HepG2 (cell line): Measurements from ENCODE around the gene PPP4R4. TPM values are rescaled to one million over a fixed set of nuclear protein-coding genes. Genes with fewer than 3 reads are reported as not detected.

ENCODE experiments used
- ATAD3A ChIP-seq: sonication (generic); formaldehyde crosslinking; IDR thresholded peaks from 2 replicates; pipeline ENCODE4 v1.4.0; 2020; ENCODE audit warnings: missing genetic modification reagents
- BHLHE40 ChIP-seq: IDR thresholded peaks from 2 replicates; pipeline ENCODE4 v1.6.1; 2011; ENCODE audit warnings: low read length, improper control_type of control experiment
- KLF9 ChIP-seq: IDR thresholded peaks from 2 replicates; pipeline ENCODE4 v1.6.1; 2016; ENCODE audit warnings: low read depth
- MLLT10 ChIP-seq: sonication (generic); formaldehyde crosslinking; IDR thresholded peaks from 2 replicates; pipeline ENCODE4 v1.4.0; 2020; ENCODE audit warnings: missing genetic modification reagents
- PITX1 ChIP-seq: sonication (generic); formaldehyde crosslinking; IDR thresholded peaks from 2 replicates; pipeline ENCODE4 v1.5.1; 2020; ENCODE audit warnings: mild to moderate bottlenecking, missing genetic modification reagents
- PREB ChIP-seq: sonication (generic); formaldehyde crosslinking; IDR thresholded peaks from 2 replicates; pipeline ENCODE4 v1.4.0; 2020; ENCODE audit warnings: missing genetic modification reagents
- RELA ChIP-seq: sonication (generic); formaldehyde crosslinking; IDR thresholded peaks from 2 replicates; pipeline ENCODE4 v1.4.0; 2020; ENCODE audit warnings: missing genetic modification reagents
- TBL1XR1 ChIP-seq: fragments of 150-350 bp; IDR thresholded peaks from 2 replicates; pipeline ENCODE4 v1.6.1; 2014; ENCODE audit warnings: borderline replicate concordance, low read length; ENCODE audit not compliant: partially characterized antibody
- TEAD3 ChIP-seq: optimal IDR thresholded peaks from 2 replicates; pipeline ENCODE3; 2016; ENCODE audit warnings: borderline replicate concordance
- THYN1 ChIP-seq: sonication (generic); formaldehyde crosslinking; IDR thresholded peaks from 2 replicates; pipeline ENCODE4 v1.8.1; 2023; ENCODE audit warnings: low read depth, mild to moderate bottlenecking, moderate library complexity, missing genetic modification reagents, borderline replicate concordance
- ZBTB39 ChIP-seq: sonication (generic); formaldehyde crosslinking; IDR thresholded peaks from 2 replicates; pipeline ENCODE4 v1.5.0; 2020; ENCODE audit warnings: missing genetic modification reagents
- ZNF292 ChIP-seq: sonication (generic); formaldehyde crosslinking; IDR thresholded peaks from 2 replicates; pipeline ENCODE4 v1.8.1; 2022; ENCODE audit warnings: mild to moderate bottlenecking, low read depth, missing genetic modification reagents, borderline replicate concordance
- ZNF432 ChIP-seq: sonication (generic); formaldehyde crosslinking; IDR thresholded peaks from 2 replicates; pipeline ENCODE4 v1.5.0; 2020; ENCODE audit warnings: missing genetic modification reagents, mild to moderate bottlenecking, borderline replicate concordance
- ZNF501 ChIP-seq: sonication (generic); formaldehyde crosslinking; IDR thresholded peaks from 2 replicates; pipeline ENCODE4 v1.5.1; 2020; ENCODE audit warnings: mild to moderate bottlenecking, moderate library complexity, missing genetic modification reagents
- ZNF530 ChIP-seq: sonication (generic); formaldehyde crosslinking; IDR thresholded peaks from 2 replicates; pipeline ENCODE4 v1.5.0; 2020; ENCODE audit warnings: low read depth, mild to moderate bottlenecking, missing genetic modification reagents
- ZNF75D ChIP-seq: sonication (generic); formaldehyde crosslinking; IDR thresholded peaks from 2 replicates; pipeline ENCODE4 v1.8.1; 2023; ENCODE audit warnings: missing genetic modification reagents, mild to moderate bottlenecking, borderline replicate concordance
- ZNF776 ChIP-seq: sonication (generic); formaldehyde crosslinking; IDR thresholded peaks from 2 replicates; pipeline ENCODE4 v1.4.0; 2020; ENCODE audit warnings: mild to moderate bottlenecking, missing genetic modification reagents
- polyA plus RNA-seq, 8 experiments: library from polyadenylated mRNA; depleted of rRNA in 3 of 8; stranded (reverse) in 7 of 8; unstranded in 1 of 8; fragments of >200 nt; fragmentation: Illumina TruSeq in 4 of 8; extraction: Trizol in 4 of 8; gene quantifications; 2 replicates each; pipeline versions ENCODE4 v1.2.1 to v1.2.3, GENCODE V29; 2011 to 2016; ENCODE audit warnings: low read depth in 4 of 8, missing spikeins in 1 of 8, mixed read lengths in 1 of 8; ENCODE audit not compliant: insufficient read depth in 1 of 8
- total RNA-seq, 5 experiments: library from RNA; depleted of rRNA; stranded (reverse); fragments of >200 nt; fragmentation: Illumina TruSeq; extraction: Trizol; gene quantifications; 2 replicates each; pipeline ENCODE4 v1.2.3, GENCODE V29; 2016; ENCODE audit warnings: low read depth in 1 of 5
- TF ChIP-seq, protein P1 (sequence below): IDR thresholded peaks from 2 replicates; pipeline ENCODE4 v1.6.1; 2018; ENCODE audit warnings: missing genetic modification reagents, mild to moderate bottlenecking, missing compliant biosample characterization
- TF ChIP-seq, protein P2 (sequence below): IDR thresholded peaks from 2 replicates; pipeline ENCODE4 v1.6.1; 2016
- TF ChIP-seq, protein P3 (sequence below): sonication (generic); formaldehyde crosslinking; IDR thresholded peaks from 2 replicates; pipeline ENCODE4 v1.9.0; 2021; ENCODE audit warnings: missing genetic modification reagents, borderline replicate concordance

PPP4R4 gene
- total and polyA plus RNA-seq, 2 of the 13 experiments (the other 11 are each of a cell fraction or from before 2014, with no cell fraction given) = 9.5 to 19.8 TPM

DNA sequence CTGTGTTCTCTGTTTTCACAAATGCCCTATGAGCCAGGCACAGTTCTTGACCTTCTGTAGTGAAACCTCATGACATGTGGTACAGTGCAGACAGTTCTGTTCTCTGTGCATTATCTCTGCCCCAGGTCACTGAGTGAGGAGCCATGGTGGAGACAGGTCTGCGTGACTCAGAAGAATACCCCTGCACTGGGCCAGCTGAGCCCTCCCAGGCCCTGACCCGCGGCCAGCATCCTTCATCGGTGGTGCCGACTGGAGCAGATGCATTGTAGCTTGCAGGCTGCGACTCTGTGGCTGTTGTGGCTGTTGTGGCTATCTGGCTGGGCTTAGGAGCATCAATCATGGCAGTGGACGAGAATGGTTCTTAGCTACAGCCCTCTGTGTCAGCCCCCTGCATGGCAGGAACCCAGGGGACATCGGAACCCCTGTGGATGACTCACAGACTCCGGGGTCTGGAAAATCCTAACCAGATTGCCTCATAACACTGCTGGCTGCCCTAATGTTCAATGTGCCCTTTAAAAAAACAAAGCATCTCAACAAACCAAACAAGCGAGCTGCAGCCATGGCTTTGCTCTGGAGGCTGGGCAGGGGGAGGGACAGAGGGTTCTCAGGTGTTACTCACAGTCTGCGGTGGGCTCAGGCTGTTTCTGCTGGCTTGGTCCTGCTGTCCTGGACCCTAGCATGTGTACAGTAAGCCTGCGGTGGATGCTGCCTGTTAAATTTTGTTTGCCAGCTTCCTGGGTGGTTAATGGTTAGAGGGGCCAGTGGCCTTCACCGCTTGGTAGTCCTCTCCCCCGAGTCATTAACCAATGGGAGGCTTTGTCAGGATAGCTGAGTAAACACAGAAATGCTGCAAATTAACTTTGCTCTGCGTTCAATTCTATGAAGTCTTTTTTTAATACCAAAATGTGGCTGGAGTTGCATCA, 148.8 kb downstream of the PPP4R4 start, which contains the start of gene SERPINA6 (continued):
- TF ChIP-seq ZNF292 (CRISPR knock-in tag) = peak; percentile 72
- no peak for TF ChIP-seq ATAD3A (CRISPR knock-in tag)
- no peak for TF ChIP-seq ZNF432 (CRISPR knock-in tag)
- TF ChIP-seq ZNF75D (CRISPR knock-in tag) = no peak
- peak; percentile 80; the same call in 1 of the 2 replicates for TF ChIP-seq PITX1 (CRISPR knock-in tag)
- TF ChIP-seq, protein P1, sequence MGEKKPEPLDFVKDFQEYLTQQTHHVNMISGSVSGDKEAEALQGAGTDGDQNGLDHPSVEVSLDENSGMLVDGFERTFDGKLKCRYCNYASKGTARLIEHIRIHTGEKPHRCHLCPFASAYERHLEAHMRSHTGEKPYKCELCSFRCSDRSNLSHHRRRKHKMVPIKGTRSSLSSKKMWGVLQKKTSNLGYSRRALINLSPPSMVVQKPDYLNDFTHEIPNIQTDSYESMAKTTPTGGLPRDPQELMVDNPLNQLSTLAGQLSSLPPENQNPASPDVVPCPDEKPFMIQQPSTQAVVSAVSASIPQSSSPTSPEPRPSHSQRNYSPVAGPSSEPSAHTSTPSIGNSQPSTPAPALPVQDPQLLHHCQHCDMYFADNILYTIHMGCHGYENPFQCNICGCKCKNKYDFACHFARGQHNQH = peak; percentile 90
- TF ChIP-seq, protein P2, sequence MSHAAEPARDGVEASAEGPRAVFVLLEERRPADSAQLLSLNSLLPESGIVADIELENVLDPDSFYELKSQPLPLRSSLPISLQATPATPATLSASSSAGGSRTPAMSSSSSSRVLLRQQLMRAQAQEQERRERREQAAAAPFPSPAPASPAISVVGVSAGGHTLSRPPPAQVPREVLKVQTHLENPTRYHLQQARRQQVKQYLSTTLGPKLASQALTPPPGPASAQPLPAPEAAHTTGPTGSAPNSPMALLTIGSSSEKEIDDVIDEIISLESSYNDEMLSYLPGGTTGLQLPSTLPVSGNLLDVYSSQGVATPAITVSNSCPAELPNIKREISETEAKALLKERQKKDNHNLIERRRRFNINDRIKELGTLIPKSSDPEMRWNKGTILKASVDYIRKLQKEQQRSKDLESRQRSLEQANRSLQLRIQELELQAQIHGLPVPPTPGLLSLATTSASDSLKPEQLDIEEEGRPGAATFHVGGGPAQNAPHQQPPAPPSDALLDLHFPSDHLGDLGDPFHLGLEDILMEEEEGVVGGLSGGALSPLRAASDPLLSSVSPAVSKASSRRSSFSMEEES = peak; percentile 63; the same call in 1 of the 2 replicates
- no peak for TF ChIP-seq RELA (CRISPR knock-in tag)
- no peak for TF ChIP-seq PREB (CRISPR knock-in tag)
- no peak for TF ChIP-seq ZNF530 (CRISPR knock-in tag)
- no peak for TF ChIP-seq THYN1
- TF ChIP-seq MLLT10 (CRISPR knock-in tag) = no peak
- TF ChIP-seq ZNF776 = no peak
- TF ChIP-seq ZNF501 (CRISPR knock-in tag) = peak; percentile 82
- TF ChIP-seq, protein P3, sequence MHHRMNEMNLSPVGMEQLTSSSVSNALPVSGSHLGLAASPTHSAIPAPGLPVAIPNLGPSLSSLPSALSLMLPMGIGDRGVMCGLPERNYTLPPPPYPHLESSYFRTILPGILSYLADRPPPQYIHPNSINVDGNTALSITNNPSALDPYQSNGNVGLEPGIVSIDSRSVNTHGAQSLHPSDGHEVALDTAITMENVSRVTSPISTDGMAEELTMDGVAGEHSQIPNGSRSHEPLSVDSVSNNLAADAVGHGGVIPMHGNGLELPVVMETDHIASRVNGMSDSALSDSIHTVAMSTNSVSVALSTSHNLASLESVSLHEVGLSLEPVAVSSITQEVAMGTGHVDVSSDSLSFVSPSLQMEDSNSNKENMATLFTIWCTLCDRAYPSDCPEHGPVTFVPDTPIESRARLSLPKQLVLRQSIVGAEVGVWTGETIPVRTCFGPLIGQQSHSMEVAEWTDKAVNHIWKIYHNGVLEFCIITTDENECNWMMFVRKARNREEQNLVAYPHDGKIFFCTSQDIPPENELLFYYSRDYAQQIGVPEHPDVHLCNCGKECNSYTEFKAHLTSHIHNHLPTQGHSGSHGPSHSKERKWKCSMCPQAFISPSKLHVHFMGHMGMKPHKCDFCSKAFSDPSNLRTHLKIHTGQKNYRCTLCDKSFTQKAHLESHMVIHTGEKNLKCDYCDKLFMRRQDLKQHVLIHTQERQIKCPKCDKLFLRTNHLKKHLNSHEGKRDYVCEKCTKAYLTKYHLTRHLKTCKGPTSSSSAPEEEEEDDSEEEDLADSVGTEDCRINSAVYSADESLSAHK (CRISPR knock-in tag) = no peak
- no peak; the same call in 1 of the 2 replicates for TF ChIP-seq ZBTB39 (CRISPR knock-in tag)
- no peak; the same call in 1 of the 2 replicates for TF ChIP-seq KLF9 (CRISPR knock-in tag)
- no peak for TF ChIP-seq TBL1XR1
- TF ChIP-seq TEAD3 (CRISPR knock-in tag) = peak; percentile 9
- no peak for TF ChIP-seq BHLHE40
